GM12875 (cell line): Measurements from ENCODE around the gene CLSTN1.

Experiments used
- H3K4me3 ChIP-seq: one replicate; pipeline ENCODE4 v1.5.1; 2011; ENCODE audit warnings: low read depth, low read length, control low read depth
- TF ChIP-seq, protein P1 (sequence below): IDR thresholded peaks from 2 replicates; pipeline ENCODE4 v1.5.1; 2011; ENCODE audit warnings: low read depth, mild to moderate bottlenecking, control low read depth, inconsistent platforms, low read length, moderate library complexity, borderline replicate concordance; ENCODE audit not compliant: insufficient read depth

The CLSTN1 gene

DNA sequence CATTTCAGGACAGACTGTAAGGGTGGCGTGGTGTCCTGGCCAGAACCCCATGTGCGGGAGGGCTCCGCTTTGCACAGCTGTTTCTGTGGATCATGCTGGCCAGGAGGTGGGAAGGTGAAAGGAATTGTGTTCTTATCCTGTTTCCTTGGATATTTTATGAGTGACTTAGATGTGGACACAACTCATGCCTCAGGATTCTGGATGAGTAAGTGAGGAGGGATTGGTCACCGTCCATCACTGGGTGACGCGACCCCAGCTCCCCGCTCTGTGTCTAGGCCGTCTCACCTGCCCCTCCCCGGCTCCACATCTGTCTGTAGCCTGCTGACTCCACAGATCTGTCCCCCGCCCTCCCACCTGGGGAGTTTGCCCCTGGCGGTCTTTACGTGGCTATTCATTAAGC lies 123.4 kb downstream of the CLSTN1 start:
- TF ChIP-seq, protein P1, sequence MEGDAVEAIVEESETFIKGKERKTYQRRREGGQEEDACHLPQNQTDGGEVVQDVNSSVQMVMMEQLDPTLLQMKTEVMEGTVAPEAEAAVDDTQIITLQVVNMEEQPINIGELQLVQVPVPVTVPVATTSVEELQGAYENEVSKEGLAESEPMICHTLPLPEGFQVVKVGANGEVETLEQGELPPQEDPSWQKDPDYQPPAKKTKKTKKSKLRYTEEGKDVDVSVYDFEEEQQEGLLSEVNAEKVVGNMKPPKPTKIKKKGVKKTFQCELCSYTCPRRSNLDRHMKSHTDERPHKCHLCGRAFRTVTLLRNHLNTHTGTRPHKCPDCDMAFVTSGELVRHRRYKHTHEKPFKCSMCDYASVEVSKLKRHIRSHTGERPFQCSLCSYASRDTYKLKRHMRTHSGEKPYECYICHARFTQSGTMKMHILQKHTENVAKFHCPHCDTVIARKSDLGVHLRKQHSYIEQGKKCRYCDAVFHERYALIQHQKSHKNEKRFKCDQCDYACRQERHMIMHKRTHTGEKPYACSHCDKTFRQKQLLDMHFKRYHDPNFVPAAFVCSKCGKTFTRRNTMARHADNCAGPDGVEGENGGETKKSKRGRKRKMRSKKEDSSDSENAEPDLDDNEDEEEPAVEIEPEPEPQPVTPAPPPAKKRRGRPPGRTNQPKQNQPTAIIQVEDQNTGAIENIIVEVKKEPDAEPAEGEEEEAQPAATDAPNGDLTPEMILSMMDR = no peak
- no peak overlapping the region for H3K4me3 ChIP-seq

DNA sequence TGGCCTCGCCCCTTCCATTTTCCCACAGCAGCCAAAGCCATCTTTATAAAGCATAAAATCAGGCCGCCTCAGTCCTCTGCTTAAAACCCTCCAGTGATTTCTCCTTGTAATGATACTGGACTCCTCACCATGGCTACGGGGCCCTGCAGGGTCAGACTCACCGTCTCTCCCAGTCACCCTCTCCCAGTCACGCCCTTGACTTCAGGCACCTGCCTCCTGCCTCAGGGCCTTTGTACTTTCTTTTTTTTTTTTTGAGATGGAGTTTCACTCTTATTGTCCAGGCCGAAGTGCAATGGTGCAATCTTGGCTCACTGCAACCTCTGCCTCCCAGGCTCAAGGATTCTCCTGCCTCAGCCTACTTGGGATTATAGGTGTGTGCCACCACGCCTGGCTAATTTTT lies 124.4 kb downstream of the CLSTN1 start:
- H3K4me3 ChIP-seq = no peak overlapping the region
- TF ChIP-seq, protein P1 = no peak

DNA sequence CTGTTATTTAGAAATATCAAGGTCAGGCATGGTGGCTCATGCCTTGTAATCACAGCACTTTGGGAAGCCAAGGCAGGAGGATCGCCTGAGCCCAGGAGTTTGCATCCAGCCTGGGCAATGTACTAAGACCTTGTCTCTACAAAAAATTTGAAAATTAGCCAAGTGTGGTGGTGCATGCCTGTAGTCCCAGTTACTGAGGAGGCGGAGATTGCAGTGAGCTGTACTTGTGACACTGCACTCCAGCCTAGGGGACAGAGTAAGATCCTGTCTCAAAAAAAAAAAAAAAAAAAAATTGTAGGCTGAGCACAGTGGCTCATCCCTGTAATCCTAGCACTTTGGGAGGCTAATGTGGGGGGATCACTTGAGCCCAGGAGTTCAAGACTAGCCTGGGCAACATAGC lies 127.0 kb downstream of the CLSTN1 start:
- TF ChIP-seq, protein P1 = no peak
- H3K4me3 ChIP-seq = no peak overlapping the region

DNA sequence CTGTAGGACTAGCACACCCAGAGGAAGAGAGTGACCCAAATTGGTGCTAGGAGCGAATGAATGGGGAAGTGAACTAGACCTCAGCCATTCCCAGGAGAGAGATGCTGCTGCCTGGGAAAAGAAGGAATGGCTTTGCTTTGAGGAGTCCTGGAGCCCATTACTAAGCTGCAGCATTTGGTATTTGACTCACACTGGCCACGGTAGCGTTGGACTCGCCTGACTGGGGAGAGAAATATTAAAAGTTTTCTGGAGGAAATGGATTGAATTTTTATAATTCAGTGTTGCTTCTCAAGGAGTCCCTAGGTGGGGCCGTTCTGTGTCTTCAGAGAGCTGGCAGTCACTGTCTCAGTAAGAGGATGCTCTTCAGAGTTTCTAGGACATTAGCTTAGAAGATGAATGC lies 132.1 kb downstream of the CLSTN1 start:
- TF ChIP-seq, protein P1 = no peak
- H3K4me3 ChIP-seq = no peak overlapping the region

DNA sequence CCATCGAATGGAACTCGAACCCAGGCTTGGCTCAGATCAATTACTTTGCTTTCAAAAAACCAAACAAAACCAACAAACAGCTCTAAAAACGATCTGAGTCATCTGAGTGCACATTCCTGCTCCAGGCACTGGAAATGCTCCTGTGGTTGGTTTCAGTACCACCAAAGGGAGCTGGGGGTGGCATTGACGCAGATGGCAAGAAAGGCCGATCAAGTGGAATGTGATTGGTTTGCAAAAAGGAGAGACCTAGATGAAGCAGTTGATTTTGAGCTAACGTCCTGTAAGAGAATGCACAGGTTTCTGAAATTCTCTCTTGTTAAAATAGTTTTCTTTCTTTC lies 132.7 kb downstream of the CLSTN1 start:
- no peak overlapping the region for H3K4me3 ChIP-seq
- TF ChIP-seq, protein P1 = no peak

DNA sequence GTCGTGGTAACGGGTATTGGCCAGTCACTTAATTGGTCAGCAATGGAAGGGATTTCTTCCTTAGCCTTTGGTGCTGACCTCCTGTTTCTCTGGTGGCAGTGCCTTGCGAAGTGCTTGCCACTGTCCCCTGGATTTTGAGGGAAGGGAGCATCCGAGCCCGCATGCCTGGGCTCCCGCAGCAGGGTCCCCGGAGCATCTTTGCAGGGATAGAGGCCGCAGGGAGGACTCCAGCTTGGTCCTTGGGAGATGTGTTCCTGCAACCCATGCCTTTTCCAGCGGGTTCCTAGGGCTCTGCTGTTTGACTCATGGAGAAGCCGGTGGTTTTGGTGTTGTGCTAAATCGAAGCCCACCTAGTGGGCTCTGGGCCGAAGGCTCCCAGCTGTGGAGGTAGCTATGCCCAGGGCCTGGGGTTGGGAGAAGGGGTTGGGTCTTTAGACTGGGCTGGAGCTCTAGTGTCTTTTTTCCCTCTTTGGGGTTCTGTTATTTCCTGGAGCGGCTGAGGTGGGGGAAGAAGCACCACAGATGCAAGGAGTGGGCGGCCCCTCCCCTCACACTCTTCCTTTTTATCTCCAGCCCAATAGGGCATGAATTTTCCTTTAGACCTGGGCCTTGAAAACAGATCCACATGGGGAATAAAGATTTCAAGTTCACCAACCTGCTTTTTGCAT lies 133.2 kb downstream of the CLSTN1 start:
- TF ChIP-seq, protein P1 = no peak
- H3K4me3 ChIP-seq = no peak overlapping the region

DNA sequence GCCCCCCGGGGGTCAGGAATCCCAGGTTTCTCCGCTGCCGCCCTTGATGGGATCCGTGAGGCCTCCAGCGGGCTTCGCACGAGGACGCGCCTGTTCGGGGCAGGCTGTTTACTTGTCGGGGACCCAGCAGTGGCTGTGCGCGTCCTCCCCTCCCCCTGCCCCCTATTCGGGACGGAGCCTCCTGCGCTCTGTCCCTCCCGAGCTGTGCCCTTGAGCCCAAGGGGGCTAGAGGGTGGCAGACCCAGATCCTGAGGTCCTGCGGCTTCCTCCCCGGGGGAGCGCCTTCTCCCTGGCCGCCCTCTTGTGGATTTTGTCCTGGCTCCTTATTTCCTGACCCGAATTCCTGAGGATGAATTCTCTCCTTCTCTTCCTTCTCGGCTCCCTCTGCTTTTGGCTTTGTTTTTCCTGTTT lies 133.8 kb downstream of the CLSTN1 start:
- no peak overlapping the region for H3K4me3 ChIP-seq
- TF ChIP-seq, protein P1 = no peak
